K562 (cell line): ENCODE results near the gene PLCL1. TPM values are rescaled to one million over a fixed set of nuclear protein-coding genes. Genes with fewer than 3 reads are reported as not detected.
A peak's percentile ranks its signal among the peaks of the same experiment; 100 is the strongest.

Experiments
- ATAC-seq: fragments of 200-7000 bp; cut with Tn5 transposase; 3 replicates; pipeline ENCODE4 v1.9.1; 2020; ENCODE audit warnings: moderate library complexity
- BruUV-seq: library from RNA; stranded (reverse); fragments of 400-500 nt; replicated peaks from 2 replicates; lab custom pipeline; 2021; lab: Mats Ljungman, UMichigan
- CTCF ChIA-PET: fragments of 300-600 bp; formaldehyde crosslinking; extraction: SDS; loops from one replicate; lab custom pipeline; 2021; ENCODE audit warnings: low intra/inter-chr PET ratio; lab: Yijun Ruan, JAX
- POLR2A ChIA-PET: fragments of 300-600, 350-650 bp; sonication (Branson Sonifier 250); formaldehyde crosslinking; extraction: SDS; loops from one replicate; lab custom pipeline; 2021; ENCODE audit warnings: antibody characterized with exemption, inconsistent platforms; lab: Yijun Ruan, JAX
- DNase-seq, 4 experiments: peaks; one replicate each; pipeline versions ENCODE4 v3.0.0 to v3.0.0-alpha.2; 2011 to 2018; ENCODE audit warnings: low spot score in 3 of 4, mixed read lengths in 3 of 4; ENCODE audit errors: extremely low read depth in 1 of 4
- FAIRE-seq: peaks from 2 replicates; lab custom pipeline; 2011; peaks lifted over from hg19 to GRCh38; lab: Jason Lieb, UNC
- H2AFZ ChIP-seq: 2 replicates; pipeline ENCODE4 v1.6.0; 2011; ENCODE audit warnings: low read depth, low read length, control low read depth, inconsistent platforms
- H3K27ac ChIP-seq: fragments of 200-600 bp; 3 replicates; pipeline ENCODE4 v1.8.0; 2011; ENCODE audit warnings: low read depth, mild to moderate bottlenecking, control low read depth, inconsistent platforms, low read length, moderate library complexity, mixed read lengths; ENCODE audit errors: extremely low read depth
- H3K27me3 ChIP-seq, 2 experiments: fragments of 300-600 bp in 1 of 2; 2 replicates in 1 of 2; 3 replicates in 1 of 2; pipeline versions ENCODE4 v1.6.0 to v1.8.0; 2011; ENCODE audit warnings: inconsistent platforms in 2 of 2, low read length in 2 of 2, mild to moderate bottlenecking in 1 of 2, mixed read lengths in 1 of 2, moderate library complexity in 1 of 2; ENCODE audit not compliant: control insufficient read depth in 2 of 2, insufficient read depth in 2 of 2
- H3K36me3 ChIP-seq: fragments of 300-600 bp; 3 replicates; pipeline ENCODE4 v1.8.0; 2011; ENCODE audit warnings: mild to moderate bottlenecking, low read length, inconsistent platforms; ENCODE audit not compliant: control insufficient read depth, insufficient read depth
- H3K4me1 ChIP-seq, 2 experiments: fragments of 200-600 bp in 1 of 2; replicated peaks in 1 of 2; 2 replicates in 1 of 2; 3 replicates in 1 of 2; pipeline versions ENCODE4 v1.5.1 to v1.8.0; 2011; ENCODE audit warnings: inconsistent platforms in 2 of 2, low read length in 2 of 2, mild to moderate bottlenecking in 1 of 2, mixed read lengths in 1 of 2, moderate library complexity in 1 of 2; ENCODE audit not compliant: control insufficient read depth in 2 of 2, insufficient read depth in 2 of 2
- H3K4me2 ChIP-seq: 2 replicates; pipeline ENCODE4 v1.6.1; 2011; ENCODE audit warnings: low read length, control low read depth, inconsistent platforms, mixed read lengths; ENCODE audit not compliant: insufficient read depth
- H3K4me3 ChIP-seq: fragments of 200-600 bp; sonication (generic), shearing (Covaris generic); 2 replicates; pipeline ENCODE4 v1.5.1; 2016; ENCODE audit warnings: control low read depth, inconsistent platforms
- H3K79me2 ChIP-seq: fragments of 200-600 bp; 3 replicates; pipeline ENCODE4 v1.8.0; 2011; ENCODE audit warnings: low read length, inconsistent platforms; ENCODE audit not compliant: control insufficient read depth, insufficient read depth
- H3K9ac ChIP-seq, 2 experiments: 2 replicates each; pipeline versions ENCODE4 v1.6.0 to v1.6.1; 2011; ENCODE audit warnings: low read depth in 2 of 2, low read length in 2 of 2, control low read depth in 1 of 2, inconsistent platforms in 1 of 2, mild to moderate bottlenecking in 1 of 2, mixed read lengths in 1 of 2; ENCODE audit not compliant: insufficient read depth in 1 of 2
- H3K9me1 ChIP-seq: one replicate; pipeline ENCODE4 v1.6.0; 2011; ENCODE audit warnings: inconsistent platforms, mild to moderate bottlenecking, low read length, moderate library complexity; ENCODE audit not compliant: control insufficient read depth, insufficient read depth
- H3K9me3 ChIP-seq: replicated peaks from 2 replicates; pipeline ENCODE4 v1.5.1; 2011; ENCODE audit warnings: low read depth, low read length, inconsistent platforms; ENCODE audit not compliant: control insufficient read depth, insufficient read depth
- H4K20me1 ChIP-seq: replicated peaks from 2 replicates; pipeline ENCODE4 v1.6.1; 2011; ENCODE audit warnings: low read length, inconsistent platforms, mixed read lengths; ENCODE audit not compliant: control insufficient read depth, insufficient read depth
- GABPB1 ChIP-seq: sonication (generic); formaldehyde crosslinking; IDR thresholded peaks from 2 replicates; pipeline ENCODE4 v1.8.0; 2022; ENCODE audit warnings: mild to moderate bottlenecking, missing genetic modification reagents
- KDM5B ChIP-seq: fragments of 200-600 bp; sonication (generic); IDR thresholded peaks from 2 replicates; pipeline ENCODE4 v1.6.1; 2012; ENCODE audit warnings: low read depth, mild to moderate bottlenecking, moderate library complexity, low read length, control low read depth, inconsistent platforms; ENCODE audit not compliant: insufficient replicate concordance
- MEIS2 ChIP-seq: fragments of 450-650 bp; IDR thresholded peaks from 2 replicates; pipeline ENCODE4 v1.6.1; 2014; ENCODE audit warnings: mild to moderate bottlenecking; ENCODE audit not compliant: partially characterized antibody
- NCOR1 ChIP-seq: fragments of 450-650 bp; IDR thresholded peaks from 2 replicates; pipeline ENCODE4 v1.6.1; 2016; ENCODE audit warnings: mild to moderate bottlenecking, moderate library complexity
- NRF1 ChIP-seq, 2 experiments: fragments of 450-650 bp; IDR thresholded peaks in 1 of 2; conservative IDR thresholded peaks in 1 of 2; 2 replicates each; pipeline ENCODE4 v1.6.1; 2014; ENCODE audit warnings: mild to moderate bottlenecking in 2 of 2
- RAD21 ChIP-seq, 2 experiments: fragments of 250-450 bp in 1 of 2; fragments of 450-650 bp in 1 of 2; sonication (Bioruptor Pico) in 1 of 2; formaldehyde crosslinking in 1 of 2; IDR thresholded peaks in 1 of 2; conservative IDR thresholded peaks in 1 of 2; 2 replicates each; pipeline versions ENCODE4 v1.4.0 to v1.8.0; 2020 to 2022; ENCODE audit warnings: mild to moderate bottlenecking in 2 of 2, moderate library complexity in 1 of 2
- TBL1XR1 ChIP-seq, 2 experiments: IDR thresholded peaks; 2 replicates each; pipeline ENCODE4 v1.6.1; 2012; ENCODE audit warnings: improper control_type of control experiment in 2 of 2, low read length in 2 of 2, mild to moderate bottlenecking in 1 of 2
- U2AF2 ChIP-seq: fragments of 200-400 bp; formaldehyde crosslinking; optimal IDR thresholded peaks from 2 replicates; pipeline ENCODE3; 2017; ENCODE audit warnings: low read depth, mild to moderate bottlenecking, low read length
- WHSC1 ChIP-seq: IDR thresholded peaks from one replicate; pipeline ENCODE4 v1.6.1; 2012; ENCODE audit warnings: low read length, control low read depth, inconsistent platforms
- XRCC5 ChIP-seq: fragments of 200-400 bp; formaldehyde crosslinking; IDR thresholded peaks from 2 replicates; pipeline ENCODE4 v1.6.1; 2017; ENCODE audit warnings: low read depth, mild to moderate bottlenecking, low read length
- ZNF184 ChIP-seq: sonication (generic); formaldehyde crosslinking; IDR thresholded peaks from 2 replicates; pipeline ENCODE4 v1.5.0; 2020; ENCODE audit warnings: missing genetic modification reagents
- ZNF274 ChIP-seq: IDR thresholded peaks from 2 replicates; pipeline ENCODE4 v1.6.1; 2011; ENCODE audit warnings: low read depth, mild to moderate bottlenecking, low read length, moderate library complexity, borderline replicate concordance
- ZNF76 ChIP-seq: fragments of 250-450 bp; sonication (Bioruptor Pico); IDR thresholded peaks from 2 replicates; pipeline ENCODE4 v1.4.0; 2020; ENCODE audit warnings: mild to moderate bottlenecking, moderate library complexity, borderline replicate concordance
- WGBS: fragments of 100-300 bp; shearing (Covaris generic); methylation state at CpG from one replicate; pipeline ENCODE4 v1.1.6; 2016; ENCODE audit warnings: low coverage, mixed read lengths; ENCODE audit not compliant: insufficient coverage; ENCODE audit errors: missing lambda C conversion rate; 5-methylcytosine and 5-hydroxymethylcytosine counted together
- in situ Hi-C: fragments of 300-500 bp; cut with MboI; formaldehyde crosslinking; loops from 4 replicates; pipeline ENCODE4 v1.15.0; 2018; ENCODE audit warnings: inconsistent platforms, mixed read lengths
- intact Hi-C: fragments of 100-400 bp; cut with micrococcal nuclease; formaldehyde crosslinking; loops from 2 replicates; pipeline ENCODE4 v1.14.2; 2022
- polyA plus RNA-seq, 8 experiments: library from polyadenylated mRNA; depleted of rRNA in 4 of 8; stranded (reverse) in 5 of 8; unstranded in 3 of 8; fragments of >200 nt; fragmentation: Nextera tagmentation in 2 of 8; fragmentation: Illumina TruSeq in 1 of 8; extraction: Ambion mirVana in 2 of 8; extraction: Trizol in 1 of 8; gene quantifications; 2 replicates each; pipeline versions ENCODE4 v1.2.1 to v1.2.3, GENCODE V29; 2011 to 2014; ENCODE audit warnings: inconsistent platforms in 1 of 8, missing spikeins in 1 of 8
- total RNA-seq, 7 experiments: library from RNA; depleted of rRNA in 6 of 7; stranded (reverse); fragments of >200 nt in 6 of 7; fragmentation: Illumina TruSeq in 2 of 7; extraction: Trizol in 2 of 7; gene quantifications; 2 replicates each; pipeline versions ENCODE4 v1.2.1 to v1.2.3, GENCODE V29; 2011 to 2021; ENCODE audit warnings: low replicate concordance in 1 of 7
- TF ChIP-seq, protein P1 (sequence below): fragments of 450-650 bp; IDR thresholded peaks from 2 replicates; pipeline ENCODE4 v1.6.1; 2016; ENCODE audit warnings: low read depth, mild to moderate bottlenecking, moderate library complexity
- TF ChIP-seq, protein P2 (sequence below): fragments of 250-450 bp; sonication (Bioruptor Pico); IDR thresholded peaks from 2 replicates; pipeline ENCODE4 v1.4.0; 2020
- TF ChIP-seq, protein P3 (sequence below), 3 experiments: fragments of 200-800 bp in 1 of 3; fragments of 250-450 bp in 1 of 3; fragments of 450-650 bp in 1 of 3; sonication (Bioruptor Pico) in 1 of 3; sonication (Bioruptor generic) in 1 of 3; formaldehyde crosslinking in 1 of 3; IDR thresholded peaks; 2 replicates each; pipeline versions ENCODE4 v1.6.1 to v1.8.0; 2016 to 2022; ENCODE audit warnings: mild to moderate bottlenecking in 2 of 3, missing genetic modification characterization in 2 of 3, missing compliant biosample characterization in 1 of 3, moderate library complexity in 1 of 3

PLCL1 gene
- total and polyA plus RNA-seq, 9 of the 15 experiments (the other 6 are each of a cell fraction or from before 2014, with no cell fraction given) = 2.0 to 17.7 (median 8.6) TPM

DNA sequence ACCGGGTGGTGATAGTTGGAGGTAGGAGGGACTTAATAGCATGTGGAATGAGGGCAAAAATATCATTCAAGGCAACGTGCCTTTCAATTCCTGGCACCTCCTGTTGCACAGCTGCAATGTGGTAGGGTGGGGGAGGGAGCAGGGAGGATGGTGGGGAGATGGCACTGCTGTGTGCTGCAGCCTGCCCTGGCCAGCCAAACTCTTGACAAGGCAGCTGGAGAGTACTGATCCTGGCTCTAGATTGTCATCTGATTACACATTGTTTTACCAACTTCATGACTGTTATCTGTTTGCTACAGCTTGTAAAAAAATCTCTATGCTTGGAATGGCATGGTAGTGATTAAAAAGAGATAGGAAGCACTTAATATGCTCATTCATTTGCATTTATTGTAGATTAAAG lies 47.7 kb downstream of the PLCL1 start (continued):
- TF ChIP-seq ZNF76 (CRISPR knock-in tag) (no peak), ZNF274 (no peak), XRCC5 (no peak), MEIS2 (no peak), WHSC1 (no peak), NCOR1 (peak; percentile 28; the same call in 1 of the 2 replicates)
- TF ChIP-seq, protein P1, sequence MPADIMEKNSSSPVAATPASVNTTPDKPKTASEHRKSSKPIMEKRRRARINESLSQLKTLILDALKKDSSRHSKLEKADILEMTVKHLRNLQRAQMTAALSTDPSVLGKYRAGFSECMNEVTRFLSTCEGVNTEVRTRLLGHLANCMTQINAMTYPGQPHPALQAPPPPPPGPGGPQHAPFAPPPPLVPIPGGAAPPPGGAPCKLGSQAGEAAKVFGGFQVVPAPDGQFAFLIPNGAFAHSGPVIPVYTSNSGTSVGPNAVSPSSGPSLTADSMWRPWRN = no peak

DNA sequence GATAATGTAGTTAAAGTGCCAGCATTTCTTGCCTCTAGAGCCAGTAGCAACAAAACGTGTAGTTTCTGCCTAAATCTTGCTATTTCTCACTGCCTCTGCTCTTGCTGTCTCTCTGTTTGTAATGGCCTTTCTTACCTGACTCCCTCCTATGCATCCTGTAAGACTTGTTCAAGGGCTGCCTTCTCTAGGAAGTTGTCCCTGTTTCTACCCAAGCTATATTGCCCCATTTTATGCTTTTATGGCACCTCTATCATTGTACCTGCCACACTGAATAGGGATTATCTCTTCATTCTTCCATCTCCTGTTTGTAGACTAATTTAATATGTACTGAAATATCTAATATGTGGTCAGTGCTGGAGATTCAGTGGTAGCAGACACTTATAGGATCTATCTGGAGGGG lies 49.2 kb downstream of the PLCL1 start:
- no peak overlapping the region; the same call in 2 of the 3 replicates for H3K27ac ChIP-seq
- WGBS = 15% methylated on average over 1 of the region's 1 CpG
- TF ChIP-seq KDM5B = no peak
- TF ChIP-seq GABPB1 (CRISPR knock-in tag) = no peak
- TF ChIP-seq RAD21 (CRISPR knock-in tag; conservative IDR thresholded peaks at IDR 0.05 in 1 of 2, IDR thresholded peaks at IDR 0.05 in 1 of 2) = no peak
- no peak for TF ChIP-seq ZNF184 (CRISPR knock-in tag)
- TF ChIP-seq NRF1 (conservative IDR thresholded peaks at IDR 0.05 in 1 of 2, IDR thresholded peaks at IDR 0.05 in 1 of 2) = no peak
- TF ChIP-seq, protein P2, sequence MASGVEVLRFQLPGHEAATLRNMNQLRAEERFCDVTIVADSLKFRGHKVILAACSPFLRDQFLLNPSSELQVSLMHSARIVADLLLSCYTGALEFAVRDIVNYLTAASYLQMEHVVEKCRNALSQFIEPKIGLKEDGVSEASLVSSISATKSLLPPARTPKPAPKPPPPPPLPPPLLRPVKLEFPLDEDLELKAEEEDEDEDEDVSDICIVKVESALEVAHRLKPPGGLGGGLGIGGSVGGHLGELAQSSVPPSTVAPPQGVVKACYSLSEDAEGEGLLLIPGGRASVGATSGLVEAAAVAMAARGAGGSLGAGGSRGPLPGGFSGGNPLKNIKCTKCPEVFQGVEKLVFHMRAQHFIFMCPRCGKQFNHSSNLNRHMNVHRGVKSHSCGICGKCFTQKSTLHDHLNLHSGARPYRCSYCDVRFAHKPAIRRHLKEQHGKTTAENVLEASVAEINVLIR = no peak
- TF ChIP-seq TBL1XR1 (IDR thresholded peaks at IDR 0.05; ENCODE audit: low read length in 2 of 2) = no peak
- TF ChIP-seq U2AF2 = no peak
- TF ChIP-seq, protein P3, sequence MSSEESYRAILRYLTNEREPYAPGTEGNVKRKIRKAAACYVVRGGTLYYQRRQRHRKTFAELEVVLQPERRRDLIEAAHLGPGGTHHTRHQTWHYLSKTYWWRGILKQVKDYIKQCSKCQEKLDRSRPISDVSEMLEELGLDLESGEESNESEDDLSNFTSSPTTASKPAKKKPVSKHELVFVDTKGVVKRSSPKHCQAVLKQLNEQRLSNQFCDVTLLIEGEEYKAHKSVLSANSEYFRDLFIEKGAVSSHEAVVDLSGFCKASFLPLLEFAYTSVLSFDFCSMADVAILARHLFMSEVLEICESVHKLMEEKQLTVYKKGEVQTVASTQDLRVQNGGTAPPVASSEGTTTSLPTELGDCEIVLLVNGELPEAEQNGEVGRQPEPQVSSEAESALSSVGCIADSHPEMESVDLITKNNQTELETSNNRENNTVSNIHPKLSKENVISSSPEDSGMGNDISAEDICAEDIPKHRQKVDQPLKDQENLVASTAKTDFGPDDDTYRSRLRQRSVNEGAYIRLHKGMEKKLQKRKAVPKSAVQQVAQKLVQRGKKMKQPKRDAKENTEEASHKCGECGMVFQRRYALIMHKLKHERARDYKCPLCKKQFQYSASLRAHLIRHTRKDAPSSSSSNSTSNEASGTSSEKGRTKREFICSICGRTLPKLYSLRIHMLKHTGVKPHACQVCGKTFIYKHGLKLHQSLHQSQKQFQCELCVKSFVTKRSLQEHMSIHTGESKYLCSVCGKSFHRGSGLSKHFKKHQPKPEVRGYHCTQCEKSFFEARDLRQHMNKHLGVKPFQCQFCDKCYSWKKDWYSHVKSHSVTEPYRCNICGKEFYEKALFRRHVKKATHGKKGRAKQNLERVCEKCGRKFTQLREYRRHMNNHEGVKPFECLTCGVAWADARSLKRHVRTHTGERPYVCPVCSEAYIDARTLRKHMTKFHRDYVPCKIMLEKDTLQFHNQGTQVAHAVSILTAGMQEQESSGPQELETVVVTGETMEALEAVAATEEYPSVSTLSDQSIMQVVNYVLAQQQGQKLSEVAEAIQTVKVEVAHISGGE (CRISPR knock-in tag; IDR thresholded peaks at IDR 0.05) = no peak
- H2AFZ ChIP-seq = no peak overlapping the region
- intact Hi-C loops = loop anchor here (5.0 kb wide), 1 partner anchor 134 kb away; no protein-coding TSS in a partner anchor
- DNase-seq (no peak), FAIRE-seq (no peak), ATAC-seq (no peak)
- no peaks in the 10 kb centered on the region for H4K20me1 ChIP-seq
- no peak overlapping the region for H3K4me2 ChIP-seq
- in situ Hi-C loops = no loop called here
- peaks cover 80% of the 10 kb centered on the region for H3K79me2 ChIP-seq
- peaks cover 0 to 44% of the 10 kb centered on the region in 2 experiments; a peak in 4 of 5 replicates for H3K4me1 ChIP-seq
- no TSS peak for BruUV-seq
- no peak overlapping the region for H3K4me3 ChIP-seq
- no peak overlapping the region for H3K9ac ChIP-seq
- ChIA-PET CTCF (no interaction called here), POLR2A (interaction anchor here (1.0 kb wide), 1 partner anchor 9 kb away, joined by 3 read pairs; no protein-coding TSS in a partner anchor)
- no peaks in the 10 kb centered on the region for H3K9me1 ChIP-seq
- no peaks in the 10 kb centered on the region for H3K27me3 ChIP-seq
- 0 out of 3 replicates have a peak, but pooled peaks cover 2% of the 10 kb centered on the region for H3K36me3 ChIP-seq
- no peaks in the 10 kb centered on the region for H3K9me3 ChIP-seq
